ENCODE data around the gene AK1. TPM values are rescaled to one million over a fixed set of nuclear protein-coding genes. Genes with fewer than 3 reads are reported as not detected.

Gene AK1
- total and polyA plus RNA-seq, 4 donors: 63.8 to 386 (median 113) TPM

DNA sequence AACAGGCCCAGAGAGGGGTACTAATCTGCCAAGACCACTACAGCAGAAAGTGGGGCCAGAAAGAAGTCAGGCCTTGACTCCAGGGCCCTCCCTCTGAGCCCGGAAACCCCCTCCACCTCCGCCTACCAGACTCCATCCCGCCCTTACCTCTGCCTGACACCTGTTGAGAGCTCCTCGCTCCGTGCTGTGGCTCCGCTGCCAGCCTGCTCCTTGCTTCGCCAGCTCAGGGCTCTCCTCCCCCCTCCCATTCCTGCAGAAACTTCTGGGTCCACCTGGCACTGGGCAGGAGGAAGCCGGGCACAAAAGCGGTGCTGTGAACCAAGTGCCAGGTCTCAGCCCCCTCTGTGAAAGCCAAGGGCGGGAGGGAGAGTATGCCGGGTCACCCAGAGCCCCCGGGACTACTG is 28.3 kb upstream of the AK1 start:
- Histone ChIP-seq H3K9ac (ENCODE audit: insufficient read depth in 1 of 2, low read length in 2 of 2) (no peak overlapping the region), H3K27ac (ENCODE audit: low read depth in 1 of 2, low read length in 1 of 2) (peak overlapping the region in 1 of 2 donors; percentile 95), H3K4me1 (ENCODE audit: control insufficient read depth in 5 of 5, insufficient read depth in 5 of 5, low read length in 5 of 5) (peaks cover 0 to 42% (median 32%) of the 10 kb centered on the region in 5 donors), H3K36me3 (ENCODE audit: control insufficient read depth in 4 of 4, insufficient read depth in 4 of 4, low read length in 4 of 4) (peaks cover 0 to 19% (median 2%) of the 10 kb centered on the region in 4 donors), H3K4me3 (no peak overlapping the region), H3K9me3 (ENCODE audit: control insufficient read depth in 4 of 4, insufficient read depth in 3 of 4, low read length in 3 of 4) (no peaks in the 10 kb centered on the region), H3K27me3 (ENCODE audit: control insufficient read depth in 3 of 3, insufficient read depth in 3 of 3, low read length in 2 of 3) (no peaks in the 10 kb centered on the region)
- DNase-seq (no peak), ATAC-seq (ENCODE audit: insufficient read depth, low FRiP score) (no peak)
- WGBS, 2 donors: 48 to 72% methylated on average over 12 of the region's 12 CpGs
- TF ChIP-seq, protein P1, sequence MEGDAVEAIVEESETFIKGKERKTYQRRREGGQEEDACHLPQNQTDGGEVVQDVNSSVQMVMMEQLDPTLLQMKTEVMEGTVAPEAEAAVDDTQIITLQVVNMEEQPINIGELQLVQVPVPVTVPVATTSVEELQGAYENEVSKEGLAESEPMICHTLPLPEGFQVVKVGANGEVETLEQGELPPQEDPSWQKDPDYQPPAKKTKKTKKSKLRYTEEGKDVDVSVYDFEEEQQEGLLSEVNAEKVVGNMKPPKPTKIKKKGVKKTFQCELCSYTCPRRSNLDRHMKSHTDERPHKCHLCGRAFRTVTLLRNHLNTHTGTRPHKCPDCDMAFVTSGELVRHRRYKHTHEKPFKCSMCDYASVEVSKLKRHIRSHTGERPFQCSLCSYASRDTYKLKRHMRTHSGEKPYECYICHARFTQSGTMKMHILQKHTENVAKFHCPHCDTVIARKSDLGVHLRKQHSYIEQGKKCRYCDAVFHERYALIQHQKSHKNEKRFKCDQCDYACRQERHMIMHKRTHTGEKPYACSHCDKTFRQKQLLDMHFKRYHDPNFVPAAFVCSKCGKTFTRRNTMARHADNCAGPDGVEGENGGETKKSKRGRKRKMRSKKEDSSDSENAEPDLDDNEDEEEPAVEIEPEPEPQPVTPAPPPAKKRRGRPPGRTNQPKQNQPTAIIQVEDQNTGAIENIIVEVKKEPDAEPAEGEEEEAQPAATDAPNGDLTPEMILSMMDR (IDR thresholded peaks at IDR 0.05; ENCODE audit: control extremely low read depth, extremely low read depth): no peak

DNA sequence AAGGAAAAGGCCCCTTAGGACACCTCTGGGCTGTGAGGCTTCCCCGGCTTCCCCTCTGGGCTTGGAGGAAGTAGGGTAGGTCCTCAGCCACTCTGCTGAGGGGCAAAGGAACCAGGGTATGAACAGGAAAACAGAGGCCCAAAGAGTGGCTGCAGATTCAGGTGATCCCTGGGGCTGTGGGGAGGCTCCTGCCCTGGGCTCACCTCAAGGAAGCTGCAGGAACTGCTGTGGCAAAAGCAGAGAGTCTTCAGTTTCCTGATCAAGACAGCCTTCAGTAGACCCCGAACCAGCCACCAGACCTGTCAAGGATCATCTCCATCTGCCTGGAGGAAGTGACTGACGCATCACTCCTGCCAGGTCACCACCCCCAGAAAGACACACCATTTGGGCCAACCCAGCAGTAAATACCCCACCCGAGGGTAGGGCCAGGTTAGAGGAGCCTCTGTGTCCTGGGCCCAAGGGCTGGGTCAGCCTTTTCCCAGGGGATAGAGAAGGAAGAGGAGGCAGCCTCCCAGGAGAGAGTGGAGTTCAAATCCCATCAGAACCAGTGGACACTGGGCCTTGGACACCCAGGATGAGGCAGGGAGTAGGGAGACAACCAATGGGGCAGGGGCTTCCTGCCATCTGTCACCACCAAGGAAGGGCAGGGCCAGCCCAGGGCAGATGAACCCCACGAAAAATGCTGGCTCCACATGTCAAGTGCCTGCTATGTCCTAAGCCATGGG is 27.7 kb upstream of the AK1 start:
- TF ChIP-seq, protein P1 (IDR thresholded peaks at IDR 0.05; ENCODE audit: control extremely low read depth, extremely low read depth): no peak
- Histone ChIP-seq H3K27ac (ENCODE audit: low read depth in 1 of 2, low read length in 1 of 2) (peak overlapping the region in 1 of 2 donors; percentile 95), H3K36me3 (ENCODE audit: control insufficient read depth in 4 of 4, insufficient read depth in 4 of 4, low read length in 4 of 4) (peaks cover 0 to 16% (median 2%) of the 10 kb centered on the region in 4 donors), H3K4me3 (no peak overlapping the region), H3K9ac (ENCODE audit: insufficient read depth in 1 of 2, low read length in 2 of 2) (peak overlapping the region in 1 of 2 donors; percentile 71), H3K4me1 (ENCODE audit: control insufficient read depth in 5 of 5, insufficient read depth in 5 of 5, low read length in 5 of 5) (peaks cover 0 to 42% (median 32%) of the 10 kb centered on the region in 5 donors), H3K27me3 (ENCODE audit: control insufficient read depth in 3 of 3, insufficient read depth in 3 of 3, low read length in 2 of 3) (no peaks in the 10 kb centered on the region), H3K9me3 (ENCODE audit: control insufficient read depth in 4 of 4, insufficient read depth in 3 of 4, low read length in 3 of 4) (no peaks in the 10 kb centered on the region)
- ATAC-seq (ENCODE audit: insufficient read depth, low FRiP score) (no peak), DNase-seq (no peak)
- WGBS, 2 donors: 20 to 25% methylated on average over 5 of the region's 5 CpGs

- peak overlapping the region; percentile 5 to 95 for H3K27ac ChIP-seq (ENCODE audit: low read depth in 1 of 2, low read length in 1 of 2)
- H3K27me3 ChIP-seq (ENCODE audit: control insufficient read depth in 3 of 3, insufficient read depth in 3 of 3, low read length in 2 of 3): no peaks in the 10 kb centered on the region
- H3K4me1 ChIP-seq (ENCODE audit: control insufficient read depth in 5 of 5, insufficient read depth in 5 of 5, low read length in 5 of 5): peaks cover 0 to 45% (median 35%) of the 10 kb centered on the region in 5 donors
- ATAC-seq (ENCODE audit: insufficient read depth, low FRiP score) (no peak), DNase-seq (peak; percentile 88 to 91 (median 90))
- H3K9me3 ChIP-seq (ENCODE audit: control insufficient read depth in 4 of 4, insufficient read depth in 3 of 4, low read length in 3 of 4): no peaks in the 10 kb centered on the region
- H3K4me3 ChIP-seq: no peak overlapping the region
- peak overlapping the region in 1 of 2 donors; percentile 71 for H3K9ac ChIP-seq (ENCODE audit: insufficient read depth in 1 of 2, low read length in 2 of 2)
- H3K36me3 ChIP-seq (ENCODE audit: control insufficient read depth in 4 of 4, insufficient read depth in 4 of 4, low read length in 4 of 4): peaks cover 0 to 11% (median 2%) of the 10 kb centered on the region in 4 donors
- 6 to 15% methylated on average over 12 of the region's 12 CpGs for WGBS, 2 donors
- TF ChIP-seq, protein P1 (IDR thresholded peaks at IDR 0.05; ENCODE audit: control extremely low read depth, extremely low read depth): no peak
Observed at GRCh38 chr9:127904561-127905003, 27.1 kb upstream of the AK1 start.

Measured in lung (tissue), 12 donors.